ENCODE data around the gene CAMK1D.
A peak's percentile ranks its signal among the peaks of the same experiment; 100 is the strongest.

CAMK1D gene

GRCh38 chr10:12631787-12632562, 282.6 kb downstream of the CAMK1D start:
- no peak for DNase-seq

- DNase-seq, result no peak
Measured at GRCh38 chr10:12633776-12634620, 284.7 kb downstream of the CAMK1D start.

GRCh38 chr10:12634621-12634931, 285.2 kb downstream of the CAMK1D start:
- no peak for DNase-seq

- no peak for DNase-seq
Measured at GRCh38 chr10:12635127-12635541, 285.8 kb downstream of the CAMK1D start.

- DNase-seq, result no peak
Measured at GRCh38 chr10:12636571-12636970, 287.2 kb downstream of the CAMK1D start.

- DNase-seq, result no peak
Measured at GRCh38 chr10:12637649-12638048, 288.3 kb downstream of the CAMK1D start.

- DNase-seq, result no peak
Measured at GRCh38 chr10:12638103-12638502, 288.8 kb downstream of the CAMK1D start.

GRCh38 chr10:12638781-12639180, 289.4 kb downstream of the CAMK1D start:
- no peak for DNase-seq

GRCh38 chr10:12639996-12640944, 290.9 kb downstream of the CAMK1D start:
- DNase-seq, result no peak

GRCh38 chr10:12642036-12642435, 292.7 kb downstream of the CAMK1D start:
- DNase-seq, result no peak

- DNase-seq, result no peak
Measured at GRCh38 chr10:12643279-12643678, 293.9 kb downstream of the CAMK1D start.

- no peak for DNase-seq
Measured at GRCh38 chr10:12644380-12645144, 295.2 kb downstream of the CAMK1D start.

- DNase-seq, result no peak
Measured at GRCh38 chr10:12645449-12645848, 296.1 kb downstream of the CAMK1D start.

GRCh38 chr10:12649012-12649584, 299.8 kb downstream of the CAMK1D start:
- no peak for DNase-seq

GRCh38 chr10:12650122-12650521, 300.8 kb downstream of the CAMK1D start:
- DNase-seq, result no peak

- no peak for DNase-seq
Measured at GRCh38 chr10:12650538-12651298, 301.4 kb downstream of the CAMK1D start.

- no peak for DNase-seq
Measured at GRCh38 chr10:12655940-12656339, 306.6 kb downstream of the CAMK1D start.

- peak; percentile 58 to 62 for DNase-seq
Measured at GRCh38 chr10:12656518-12657142, 307.3 kb downstream of the CAMK1D start.

- DNase-seq, result no peak
Measured at GRCh38 chr10:12657489-12657888, 308.1 kb downstream of the CAMK1D start.

- no peak for DNase-seq
Measured at GRCh38 chr10:12658526-12658925, 309.2 kb downstream of the CAMK1D start.
